GM12878 (cell line): Measurements from ENCODE around the gene INO80. TPM values are rescaled to one million over a fixed set of nuclear protein-coding genes. Genes with fewer than 3 reads are reported as not detected.
A peak's percentile ranks its signal among the peaks of the same experiment; 100 is the strongest.

Experiments
- ATF7 ChIP-seq: fragments of 450-650 bp; IDR thresholded peaks from 2 replicates; pipeline ENCODE4 v1.6.1; 2016; ENCODE audit warnings: low read depth, mild to moderate bottlenecking
- CHD2 ChIP-seq: IDR thresholded peaks from 2 replicates; pipeline ENCODE4 v1.6.1; 2011; ENCODE audit warnings: low read depth, low read length, improper control_type of control experiment, borderline replicate concordance
- FOS ChIP-seq: IDR thresholded peaks from 3 replicates; pipeline ENCODE4 v1.6.1; 2011; ENCODE audit warnings: borderline replicate concordance; ENCODE audit not compliant: insufficient read length; ENCODE audit errors: extremely low read depth
- FOXK2 ChIP-seq: fragments of 450-650 bp; IDR thresholded peaks from 2 replicates; pipeline ENCODE4 v1.6.1; 2017; ENCODE audit warnings: mild to moderate bottlenecking, moderate library complexity
- GATAD2B ChIP-seq: fragments of 450-650 bp; conservative IDR thresholded peaks from 2 replicates; pipeline ENCODE4 v1.6.1; 2017; ENCODE audit warnings: low read depth, mild to moderate bottlenecking, moderate library complexity
- HDAC6 ChIP-seq: fragments of 200-600 bp; sonication (generic); IDR thresholded peaks from one replicate; pipeline ENCODE4 v1.8.0; 2017; ENCODE audit warnings: antibody characterized with exemption; ENCODE audit not compliant: unreplicated experiment
- JUNB ChIP-seq: IDR thresholded peaks from 2 replicates; pipeline ENCODE4 v1.6.1; 2016; ENCODE audit warnings: antibody characterized with exemption, mild to moderate bottlenecking
- NFXL1 ChIP-seq: fragments of 450-650 bp; IDR thresholded peaks from 2 replicates; pipeline ENCODE4 v1.6.1; 2017; ENCODE audit warnings: antibody characterized with exemption, mild to moderate bottlenecking, borderline replicate concordance
- NR2F1 ChIP-seq: fragments of 450-650 bp; conservative IDR thresholded peaks from 2 replicates; pipeline ENCODE4 v1.6.1; 2017; ENCODE audit warnings: mild to moderate bottlenecking
- POLR2A ChIP-seq: IDR thresholded peaks from 2 replicates; pipeline ENCODE4 v1.6.1; 2011; ENCODE audit warnings: low read depth, mild to moderate bottlenecking, low read length
- RAD21 ChIP-seq: IDR thresholded peaks from 2 replicates; pipeline ENCODE4 v1.6.1; 2011; ENCODE audit warnings: mild to moderate bottlenecking, low read depth, low read length, moderate library complexity; ENCODE audit not compliant: insufficient read depth
- RB1 ChIP-seq: fragments of 450-650 bp; formaldehyde crosslinking; IDR thresholded peaks from 2 replicates; pipeline ENCODE4 v1.6.1; 2017; ENCODE audit warnings: mild to moderate bottlenecking, borderline replicate concordance
- RUNX3 ChIP-seq: IDR thresholded peaks from 2 replicates; pipeline ENCODE4 v1.6.1; 2012; ENCODE audit warnings: low read length, inconsistent platforms
- SMAD5 ChIP-seq: IDR thresholded peaks from 2 replicates; pipeline ENCODE4 v1.6.1; 2016; ENCODE audit warnings: antibody characterized with exemption, low read depth
- SMARCA5 ChIP-seq: fragments of 450-650 bp; IDR thresholded peaks from 2 replicates; pipeline ENCODE4 v1.6.1; 2017; ENCODE audit warnings: mild to moderate bottlenecking
- YBX1 ChIP-seq: fragments of 450-650 bp; IDR thresholded peaks from 2 replicates; pipeline ENCODE4 v1.6.1; 2016; ENCODE audit warnings: antibody characterized with exemption
- YY1 ChIP-seq: IDR thresholded peaks from 2 replicates; pipeline ENCODE4 v1.6.1; 2011; ENCODE audit warnings: low read depth, mild to moderate bottlenecking, low read length
- ZNF207 ChIP-seq: fragments of 450-650 bp; IDR thresholded peaks from 2 replicates; pipeline ENCODE4 v1.6.1; 2014; ENCODE audit warnings: antibody characterized with exemption, mild to moderate bottlenecking, borderline replicate concordance
- ZNF274 ChIP-seq: IDR thresholded peaks from one replicate; pipeline ENCODE4 v1.8.0; 2011; ENCODE audit not compliant: insufficient read length, insufficient read depth
- ZSCAN29 ChIP-seq: fragments of 450-650 bp; IDR thresholded peaks from 2 replicates; pipeline ENCODE4 v1.6.1; 2017; ENCODE audit warnings: mild to moderate bottlenecking, moderate library complexity
- ZZZ3 ChIP-seq: IDR thresholded peaks from 2 replicates; pipeline ENCODE4 v1.6.1; 2011; ENCODE audit warnings: low read depth; ENCODE audit not compliant: control insufficient read depth, insufficient read length
- polyA plus RNA-seq, 11 experiments: library from polyadenylated mRNA; depleted of rRNA in 4 of 11; unstranded in 6 of 11; stranded (reverse) in 5 of 11; fragments of >200 nt; fragmentation: Nextera tagmentation in 4 of 11; fragmentation: Illumina TruSeq in 1 of 11; extraction: Ambion mirVana in 4 of 11; extraction: Trizol in 1 of 11; gene quantifications; 1 replicate in 1 of 11; 2 replicates in 10 of 11; pipeline versions ENCODE4 v1.2.1 to v1.2.3, GENCODE V29; 2011 to 2016; ENCODE audit warnings: inconsistent platforms in 2 of 11, missing spikeins in 2 of 11, low read depth in 1 of 11
- total RNA-seq, 4 experiments: library from RNA; depleted of rRNA in 3 of 4; stranded (reverse); fragments of >200 nt in 3 of 4; fragmentation: Illumina TruSeq in 1 of 4; extraction: Trizol in 1 of 4; gene quantifications; 2 replicates each; pipeline versions ENCODE4 v1.2.1 to v1.2.3, GENCODE V29; 2013 to 2021
- TF ChIP-seq, protein P1 (sequence below): IDR thresholded peaks from 2 replicates; pipeline ENCODE4 v1.6.1; 2012; ENCODE audit warnings: mild to moderate bottlenecking, low read depth, low read length
- TF ChIP-seq, protein P2 (sequence below), 3 experiments: IDR thresholded peaks in 2 of 3; conservative IDR thresholded peaks in 1 of 3; 2 replicates each; pipeline ENCODE4 v1.5.1; 2011; ENCODE audit warnings: low read depth in 3 of 3, low read length in 3 of 3, mild to moderate bottlenecking in 3 of 3, control low read depth in 2 of 3, moderate library complexity in 2 of 3, inconsistent platforms in 1 of 3, mixed read lengths in 1 of 3; ENCODE audit not compliant: control insufficient read depth in 2 of 3, insufficient read depth in 1 of 3; ENCODE audit errors: extremely low read depth in 1 of 3
- TF ChIP-seq, protein P3 (sequence below): fragments of 450-650 bp; IDR thresholded peaks from 2 replicates; pipeline ENCODE4 v1.6.1; 2017; ENCODE audit warnings: mild to moderate bottlenecking, low read depth, inconsistent platforms; ENCODE audit not compliant: poor library complexity, severe bottlenecking

The INO80 gene
- total and polyA plus RNA-seq, 10 of the 15 experiments (the other 5 are each of a cell fraction or from before 2014, with no cell fraction given): 4.5 to 25.0 (median 14.2) TPM

DNA sequence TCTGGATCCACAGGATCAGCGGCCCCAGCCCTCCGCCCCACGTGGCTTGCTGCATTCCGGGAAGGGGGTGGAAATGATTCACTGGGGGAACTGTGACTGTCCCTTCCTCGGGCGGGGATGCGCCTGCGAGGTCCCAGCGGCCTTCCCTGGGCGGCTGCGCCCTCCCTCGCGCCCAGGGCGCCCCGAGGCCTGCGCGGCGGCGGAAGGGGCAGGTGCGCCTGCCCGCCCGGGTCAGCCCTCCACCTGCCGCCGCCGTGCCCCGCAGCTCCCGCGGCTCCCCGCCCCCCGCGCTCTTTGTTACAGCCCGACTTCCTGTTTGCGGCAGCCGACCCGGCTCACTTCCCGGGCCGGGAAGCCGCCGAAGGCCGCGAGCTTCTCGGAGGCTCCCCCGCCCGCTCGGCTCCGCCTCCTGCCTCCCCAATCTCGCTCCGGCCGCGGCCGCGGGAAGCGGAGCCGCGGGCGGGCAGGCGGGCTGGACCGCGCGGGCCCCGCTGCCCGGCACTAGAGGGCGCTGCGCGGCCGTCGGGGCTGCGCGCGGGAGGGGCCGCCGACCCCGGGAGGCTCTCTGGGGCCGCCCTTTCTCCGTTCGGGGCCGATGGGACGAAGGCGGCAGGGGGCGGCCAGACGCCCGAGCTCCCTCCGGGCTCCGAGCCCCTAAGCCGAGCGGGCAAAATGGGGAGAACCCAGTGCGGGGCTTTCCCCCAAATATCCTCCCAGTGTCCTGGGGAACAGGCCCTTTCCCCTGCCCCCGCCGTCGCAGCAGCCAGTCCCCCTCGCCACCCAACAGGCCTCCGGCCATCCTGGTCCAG lies 174.3 kb downstream of the INO80 start (continued):
- TF ChIP-seq, protein P1, sequence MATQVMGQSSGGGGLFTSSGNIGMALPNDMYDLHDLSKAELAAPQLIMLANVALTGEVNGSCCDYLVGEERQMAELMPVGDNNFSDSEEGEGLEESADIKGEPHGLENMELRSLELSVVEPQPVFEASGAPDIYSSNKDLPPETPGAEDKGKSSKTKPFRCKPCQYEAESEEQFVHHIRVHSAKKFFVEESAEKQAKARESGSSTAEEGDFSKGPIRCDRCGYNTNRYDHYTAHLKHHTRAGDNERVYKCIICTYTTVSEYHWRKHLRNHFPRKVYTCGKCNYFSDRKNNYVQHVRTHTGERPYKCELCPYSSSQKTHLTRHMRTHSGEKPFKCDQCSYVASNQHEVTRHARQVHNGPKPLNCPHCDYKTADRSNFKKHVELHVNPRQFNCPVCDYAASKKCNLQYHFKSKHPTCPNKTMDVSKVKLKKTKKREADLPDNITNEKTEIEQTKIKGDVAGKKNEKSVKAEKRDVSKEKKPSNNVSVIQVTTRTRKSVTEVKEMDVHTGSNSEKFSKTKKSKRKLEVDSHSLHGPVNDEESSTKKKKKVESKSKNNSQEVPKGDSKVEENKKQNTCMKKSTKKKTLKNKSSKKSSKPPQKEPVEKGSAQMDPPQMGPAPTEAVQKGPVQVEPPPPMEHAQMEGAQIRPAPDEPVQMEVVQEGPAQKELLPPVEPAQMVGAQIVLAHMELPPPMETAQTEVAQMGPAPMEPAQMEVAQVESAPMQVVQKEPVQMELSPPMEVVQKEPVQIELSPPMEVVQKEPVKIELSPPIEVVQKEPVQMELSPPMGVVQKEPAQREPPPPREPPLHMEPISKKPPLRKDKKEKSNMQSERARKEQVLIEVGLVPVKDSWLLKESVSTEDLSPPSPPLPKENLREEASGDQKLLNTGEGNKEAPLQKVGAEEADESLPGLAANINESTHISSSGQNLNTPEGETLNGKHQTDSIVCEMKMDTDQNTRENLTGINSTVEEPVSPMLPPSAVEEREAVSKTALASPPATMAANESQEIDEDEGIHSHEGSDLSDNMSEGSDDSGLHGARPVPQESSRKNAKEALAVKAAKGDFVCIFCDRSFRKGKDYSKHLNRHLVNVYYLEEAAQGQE: no peak
- no peak for TF ChIP-seq HDAC6
- no peak for TF ChIP-seq ZNF207
- no peak for TF ChIP-seq FOXK2
- peak; percentile 71; the same call in 1 of the 2 replicates for TF ChIP-seq ZSCAN29
- TF ChIP-seq GATAD2B: peak; percentile 87
- TF ChIP-seq RUNX3: no peak; the same call in 1 of the 2 replicates
- TF ChIP-seq, protein P2, sequence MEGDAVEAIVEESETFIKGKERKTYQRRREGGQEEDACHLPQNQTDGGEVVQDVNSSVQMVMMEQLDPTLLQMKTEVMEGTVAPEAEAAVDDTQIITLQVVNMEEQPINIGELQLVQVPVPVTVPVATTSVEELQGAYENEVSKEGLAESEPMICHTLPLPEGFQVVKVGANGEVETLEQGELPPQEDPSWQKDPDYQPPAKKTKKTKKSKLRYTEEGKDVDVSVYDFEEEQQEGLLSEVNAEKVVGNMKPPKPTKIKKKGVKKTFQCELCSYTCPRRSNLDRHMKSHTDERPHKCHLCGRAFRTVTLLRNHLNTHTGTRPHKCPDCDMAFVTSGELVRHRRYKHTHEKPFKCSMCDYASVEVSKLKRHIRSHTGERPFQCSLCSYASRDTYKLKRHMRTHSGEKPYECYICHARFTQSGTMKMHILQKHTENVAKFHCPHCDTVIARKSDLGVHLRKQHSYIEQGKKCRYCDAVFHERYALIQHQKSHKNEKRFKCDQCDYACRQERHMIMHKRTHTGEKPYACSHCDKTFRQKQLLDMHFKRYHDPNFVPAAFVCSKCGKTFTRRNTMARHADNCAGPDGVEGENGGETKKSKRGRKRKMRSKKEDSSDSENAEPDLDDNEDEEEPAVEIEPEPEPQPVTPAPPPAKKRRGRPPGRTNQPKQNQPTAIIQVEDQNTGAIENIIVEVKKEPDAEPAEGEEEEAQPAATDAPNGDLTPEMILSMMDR (IDR thresholded peaks at IDR 0.05 in 2 of 3, conservative IDR thresholded peaks at IDR 0.05 in 1 of 3; ENCODE audit: control insufficient read depth in 2 of 3, extremely low read depth in 1 of 3, insufficient read depth in 1 of 3, low read depth in 3 of 3, low read length in 3 of 3): peak; percentile 29 to 69 (median 43); a peak in 4 of 6 replicates
- TF ChIP-seq FOS: no peak
- TF ChIP-seq, protein P3, sequence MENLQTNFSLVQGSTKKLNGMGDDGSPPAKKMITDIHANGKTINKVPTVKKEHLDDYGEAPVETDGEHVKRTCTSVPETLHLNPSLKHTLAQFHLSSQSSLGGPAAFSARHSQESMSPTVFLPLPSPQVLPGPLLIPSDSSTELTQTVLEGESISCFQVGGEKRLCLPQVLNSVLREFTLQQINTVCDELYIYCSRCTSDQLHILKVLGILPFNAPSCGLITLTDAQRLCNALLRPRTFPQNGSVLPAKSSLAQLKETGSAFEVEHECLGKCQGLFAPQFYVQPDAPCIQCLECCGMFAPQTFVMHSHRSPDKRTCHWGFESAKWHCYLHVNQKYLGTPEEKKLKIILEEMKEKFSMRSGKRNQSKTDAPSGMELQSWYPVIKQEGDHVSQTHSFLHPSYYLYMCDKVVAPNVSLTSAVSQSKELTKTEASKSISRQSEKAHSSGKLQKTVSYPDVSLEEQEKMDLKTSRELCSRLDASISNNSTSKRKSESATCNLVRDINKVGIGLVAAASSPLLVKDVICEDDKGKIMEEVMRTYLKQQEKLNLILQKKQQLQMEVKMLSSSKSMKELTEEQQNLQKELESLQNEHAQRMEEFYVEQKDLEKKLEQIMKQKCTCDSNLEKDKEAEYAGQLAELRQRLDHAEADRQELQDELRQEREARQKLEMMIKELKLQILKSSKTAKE: no peak
- TF ChIP-seq YBX1: no peak
- peak; percentile 74; the same call in 1 of the 2 replicates for TF ChIP-seq YY1
- TF ChIP-seq RB1: peak; percentile 97; the same call in 1 of the 2 replicates
- TF ChIP-seq NFXL1: no peak
- no peak for TF ChIP-seq ZNF274
- TF ChIP-seq POLR2A: peak; percentile 75
- peak; percentile 97; the same call in 1 of the 2 replicates for TF ChIP-seq SMARCA5
- TF ChIP-seq JUNB: no peak
- peak; percentile 58 for TF ChIP-seq RAD21
- TF ChIP-seq SMAD5: no peak
- TF ChIP-seq ATF7: no peak
- no peak for TF ChIP-seq CHD2
- no peak for TF ChIP-seq ZZZ3
- peak; percentile 76; the same call in 1 of the 2 replicates for TF ChIP-seq NR2F1
